CD4-positive, alpha-beta memory T cell (primary cell): ENCODE measurements around the gene RB1. TPM values are rescaled to one million over a fixed set of nuclear protein-coding genes. Genes with fewer than 3 reads are reported as not detected.
A peak's percentile ranks its signal among the peaks of the same experiment; 100 is the strongest.

Experiments
- CTCF ChIA-PET: fragments of 350-600 bp; sonication (Branson Sonifier 250); formaldehyde crosslinking; loops from one replicate; lab custom pipeline; 2021; ENCODE audit warnings: inconsistent platforms; ENCODE audit not compliant: partially characterized antibody; lab: Charles Lee
- POLR2A ChIA-PET: fragments of 350-600 bp; sonication (Branson Sonifier 250); formaldehyde crosslinking; loops from one replicate; lab custom pipeline; 2021; ENCODE audit not compliant: partially characterized antibody; lab: Charles Lee
- DNase-seq, 5 donors: peaks; one replicate each; pipeline versions ENCODE4 v3.0.0 to v3.0.0-alpha.2; 2020 to 2022; ENCODE audit warnings: mixed read lengths in 1 of 5
- H3K27ac ChIP-seq: one replicate; pipeline ENCODE4 v1.7.0; 2013; ENCODE audit warnings: low read depth, low read length
- H3K27me3 ChIP-seq: 2 replicates; pipeline ENCODE4 v1.7.0; 2013; ENCODE audit warnings: mild to moderate bottlenecking, low read length, moderate library complexity; ENCODE audit not compliant: insufficient read depth
- H3K36me3 ChIP-seq: 2 replicates; pipeline ENCODE4 v1.7.0; 2013; ENCODE audit warnings: mild to moderate bottlenecking, low read length, moderate library complexity; ENCODE audit not compliant: insufficient read depth
- H3K4me1 ChIP-seq: 2 replicates; pipeline ENCODE4 v1.7.0; 2013; ENCODE audit warnings: mild to moderate bottlenecking, low read length, moderate library complexity; ENCODE audit not compliant: insufficient read depth
- H3K4me3 ChIP-seq, 2 donors: one replicate each; pipeline ENCODE4 v1.7.0; 2013; ENCODE audit warnings: low read length in 2 of 2, mild to moderate bottlenecking in 1 of 2
- H3K9me3 ChIP-seq, 2 donors: one replicate each; pipeline ENCODE4 v1.7.0; 2013; ENCODE audit warnings: low read length in 2 of 2, control low read depth in 1 of 2; ENCODE audit not compliant: control insufficient read depth in 1 of 2
- H3K27ac Mint-ChIP-seq, 7 donors: one replicate each; pipeline ENCODE4 v1.8.0; 2020 to 2021; ENCODE audit warnings: mixed read lengths in 7 of 7, mild to moderate bottlenecking in 6 of 7, inconsistent platforms in 3 of 7, moderate library complexity in 3 of 7
- H3K27me3 Mint-ChIP-seq, 2 donors: one replicate each; pipeline ENCODE4 v1.8.0; 2020 to 2021; ENCODE audit warnings: mixed read lengths in 2 of 2
- H3K36me3 Mint-ChIP-seq, 2 donors: one replicate each; pipeline ENCODE4 v1.8.0; 2020 to 2021; ENCODE audit warnings: mixed read lengths in 2 of 2, inconsistent platforms in 1 of 2, mild to moderate bottlenecking in 1 of 2
- H3K4me1 Mint-ChIP-seq, 4 donors: one replicate each; pipeline ENCODE4 v1.8.0; 2020 to 2021; ENCODE audit warnings: mixed read lengths in 4 of 4, mild to moderate bottlenecking in 1 of 4
- H3K4me3 Mint-ChIP-seq, 8 donors: one replicate each; pipeline ENCODE4 v1.8.0; 2020 to 2021; ENCODE audit warnings: mixed read lengths in 8 of 8, mild to moderate bottlenecking in 7 of 8, moderate library complexity in 6 of 8, inconsistent platforms in 3 of 8
- H3K9me3 Mint-ChIP-seq, 8 donors: one replicate each; pipeline ENCODE4 v1.8.0; 2020 to 2021; ENCODE audit warnings: mixed read lengths in 8 of 8, mild to moderate bottlenecking in 5 of 8, inconsistent platforms in 3 of 8, moderate library complexity in 1 of 8
- intact Hi-C: fragments of 100-400 bp; cut with micrococcal nuclease; formaldehyde crosslinking; loops from one replicate; pipeline ENCODE4 v1.15.1; 2023
- polyA plus RNA-seq, 2 donors: library from polyadenylated mRNA; unstranded; fragments of 300-500 nt; fragmentation: Illumina TruSeq; gene quantifications; one replicate each; pipeline ENCODE4 v1.2.3, GENCODE V29; 2021
- total RNA-seq, 2 experiments: library from RNA; stranded (reverse); gene quantifications; one replicate each; pipeline ENCODE4 v1.2.3, GENCODE V29; 2021

The RB1 gene
- total and polyA plus RNA-seq, 4 experiments from 2014 or later, result 14.9 to 26.0 (median 20.1) TPM

- Mint-ChIP-seq H3K36me3 (peaks cover 32 to 44% of the 10 kb centered on the region in 2 donors), H3K27ac (no peak overlapping the region), H3K27me3 (no peaks in the 10 kb centered on the region), H3K9me3 (peaks cover 0 to 7% (median under 1%) of the 10 kb centered on the region in 8 donors), H3K4me1 (peaks cover 23 to 48% (median 34%) of the 10 kb centered on the region in 4 donors), H3K4me3 (no peak overlapping the region)
- peaks cover 26% of the 10 kb centered on the region for H3K4me1 ChIP-seq
- no peaks in the 10 kb centered on the region for H3K36me3 ChIP-seq
- no peaks in the 10 kb centered on the region for H3K9me3 ChIP-seq
- no peaks in the 10 kb centered on the region for H3K27me3 ChIP-seq
- intact Hi-C loops, result no loop called here
- ChIA-PET CTCF (interaction anchor here (0.7 to 2.0 kb wide), 2 partner anchors 71 to 96 kb away, joined by 3 to 6 read pairs; no protein-coding TSS in a partner anchor), POLR2A (interaction anchor here (0.6 to 2.9 kb wide), 4 partner anchors 9 to 97 kb away, joined by 3 to 11 read pairs (median 3); no protein-coding TSS in a partner anchor)
- no peak overlapping the region for H3K27ac ChIP-seq
- DNase-seq, result no peak
- H3K4me3 ChIP-seq, result no peak overlapping the region
Measured at GRCh38 chr13:48483575-48483974, 180.0 kb downstream of the RB1 start.

- Histone ChIP-seq H3K27me3 (no peaks in the 10 kb centered on the region), H3K9me3 (no peaks in the 10 kb centered on the region), H3K4me1 (peaks cover 44% of the 10 kb centered on the region), H3K27ac (no peak overlapping the region), H3K36me3 (no peaks in the 10 kb centered on the region), H3K4me3 (no peak overlapping the region)
- Mint-ChIP-seq H3K27ac (peak overlapping the region in 6 of 7 donors; percentile 2 to 85 (median 25)), H3K36me3 (peaks cover 26 to 42% of the 10 kb centered on the region in 2 donors), H3K4me3 (peak overlapping the region in 5 of 8 donors; percentile 6 to 41 (median 29)), H3K27me3 (no peaks in the 10 kb centered on the region), H3K4me1 (peaks cover 36 to 65% (median 42%) of the 10 kb centered on the region in 4 donors), H3K9me3 (peaks cover 0 to 7% (median under 1%) of the 10 kb centered on the region in 8 donors)
- DNase-seq, result no peak
- ChIA-PET POLR2A (interaction anchor here (1.5 to 2.0 kb wide), 2 partner anchors 20 to 47 kb away, joined by 5 to 10 read pairs; partner anchors contain the start of gene RCBTB2), CTCF (interaction anchor here (1.0 kb wide), 1 partner anchor 10 kb away, joined by 3 read pairs; no protein-coding TSS in a partner anchor)
- intact Hi-C loops, result no loop called here
Measured at GRCh38 chr13:48485432-48485831, 181.9 kb downstream of the RB1 start.

GRCh38 chr13:48486362-48486761 is 182.8 kb downstream of the RB1 start:
- no peak overlapping the region for H3K27ac ChIP-seq
- no peak for DNase-seq
- peak overlapping the region in 6 of 8 donors; percentile 1 to 71 (median 58) for H3K4me3 Mint-ChIP-seq
- no peak overlapping the region for H3K4me3 ChIP-seq
- CTCF ChIA-PET, result interaction anchor here (1.0 kb wide), 1 partner anchor 11 kb away, joined by 3 read pairs; no protein-coding TSS in a partner anchor
- H3K27me3 Mint-ChIP-seq, result no peaks in the 10 kb centered on the region
- intact Hi-C loops, result no loop called here
- H3K36me3 Mint-ChIP-seq, result peaks cover 27 to 42% of the 10 kb centered on the region in 2 donors
- H3K9me3 ChIP-seq, result no peaks in the 10 kb centered on the region
- POLR2A ChIA-PET, result interaction anchor here (1.3 to 2.0 kb wide), 3 partner anchors 19 to 87 kb away, joined by 3 to 10 read pairs (median 5); partner anchors contain the start of gene RCBTB2
- peaks cover 53% of the 10 kb centered on the region for H3K4me1 ChIP-seq
- no peaks in the 10 kb centered on the region for H3K27me3 ChIP-seq
- H3K4me1 Mint-ChIP-seq, result peaks cover 37 to 69% (median 47%) of the 10 kb centered on the region in 4 donors
- no peaks in the 10 kb centered on the region for H3K36me3 ChIP-seq
- H3K9me3 Mint-ChIP-seq, result peaks cover 0 to 7% (median under 1%) of the 10 kb centered on the region in 8 donors
- peak overlapping the region; percentile 26 to 90 (median 60) for H3K27ac Mint-ChIP-seq

- peaks cover 29 to 42% of the 10 kb centered on the region in 2 donors for H3K36me3 Mint-ChIP-seq
- H3K27me3 ChIP-seq, result no peaks in the 10 kb centered on the region
- H3K9me3 Mint-ChIP-seq, result peaks cover 0 to 7% (median under 1%) of the 10 kb centered on the region in 8 donors
- peak overlapping the region; percentile 58 to 85 (median 60) for H3K27ac Mint-ChIP-seq
- DNase-seq, result no peak
- no peaks in the 10 kb centered on the region for H3K36me3 ChIP-seq
- H3K4me1 ChIP-seq, result peaks cover 58% of the 10 kb centered on the region
- no peak overlapping the region for H3K27ac ChIP-seq
- H3K4me3 Mint-ChIP-seq, result peak overlapping the region in 7 of 8 donors; percentile 5 to 71 (median 33)
- ChIA-PET CTCF (no interaction called here), POLR2A (interaction anchor here (1.3 to 2.0 kb wide), 3 partner anchors 19 to 87 kb away, joined by 3 to 10 read pairs (median 5); partner anchors contain the start of gene RCBTB2)
- no peaks in the 10 kb centered on the region for H3K9me3 ChIP-seq
- H3K4me3 ChIP-seq, result no peak overlapping the region
- H3K27me3 Mint-ChIP-seq, result no peaks in the 10 kb centered on the region
- intact Hi-C loops, result no loop called here
- H3K4me1 Mint-ChIP-seq, result peaks cover 37 to 69% (median 49%) of the 10 kb centered on the region in 4 donors
Measured at GRCh38 chr13:48486836-48487235, 183.3 kb downstream of the RB1 start.

GRCh38 chr13:48487968-48488367 is 184.4 kb downstream of the RB1 start:
- peak overlapping the region; percentile 74 for H3K27ac ChIP-seq
- H3K27ac Mint-ChIP-seq, result peak overlapping the region in 6 of 7 donors; percentile 35 to 83 (median 62)
- no peaks in the 10 kb centered on the region for H3K27me3 ChIP-seq
- POLR2A ChIA-PET, result interaction anchor here (1.6 to 2.6 kb wide), 2 partner anchors 44 to 74 kb away, joined by 6 to 10 read pairs; partner anchors contain the start of gene RCBTB2
- H3K4me3 Mint-ChIP-seq, result peak overlapping the region in 2 of 8 donors; percentile 13 to 45
- no peak for DNase-seq
- no peaks in the 10 kb centered on the region for H3K27me3 Mint-ChIP-seq
- peaks cover 22 to 35% of the 10 kb centered on the region in 2 donors for H3K36me3 Mint-ChIP-seq
- no peaks in the 10 kb centered on the region for H3K9me3 ChIP-seq
- no peaks in the 10 kb centered on the region for H3K36me3 ChIP-seq
- H3K4me1 Mint-ChIP-seq, result peaks cover 29 to 60% (median 44%) of the 10 kb centered on the region in 4 donors
- H3K9me3 Mint-ChIP-seq, result peaks cover 0 to 7% (median under 1%) of the 10 kb centered on the region in 8 donors
- peaks cover 69% of the 10 kb centered on the region for H3K4me1 ChIP-seq
- peak overlapping the region in 1 of 2 donors; percentile 63 for H3K4me3 ChIP-seq
- intact Hi-C loops, result no loop called here
- CTCF ChIA-PET, result no interaction called here

GRCh38 chr13:48488995-48489394 is 185.4 kb downstream of the RB1 start:
- Histone ChIP-seq H3K4me3 (peak overlapping the region in 1 of 2 donors; percentile 63), H3K36me3 (no peaks in the 10 kb centered on the region), H3K9me3 (no peaks in the 10 kb centered on the region), H3K27ac (peak overlapping the region; percentile 74), H3K27me3 (no peaks in the 10 kb centered on the region), H3K4me1 (peaks cover 80% of the 10 kb centered on the region)
- CTCF ChIA-PET, result no interaction called here
- no peaks in the 10 kb centered on the region for H3K27me3 Mint-ChIP-seq
- H3K27ac Mint-ChIP-seq, result peak overlapping the region in 4 of 7 donors; percentile 27 to 89 (median 70)
- POLR2A ChIA-PET, result interaction anchor here (1.0 to 2.6 kb wide), 7 partner anchors 16 to 81 kb away, joined by 3 to 10 read pairs (median 6); partner anchors contain the start of gene RCBTB2
- H3K4me3 Mint-ChIP-seq, result peak overlapping the region in 3 of 8 donors; percentile 7 to 71 (median 61)
- intact Hi-C loops, result no loop called here
- peaks cover 28 to 58% (median 43%) of the 10 kb centered on the region in 4 donors for H3K4me1 Mint-ChIP-seq
- H3K9me3 Mint-ChIP-seq, result peaks cover 0 to 7% (median under 1%) of the 10 kb centered on the region in 8 donors
- peaks cover 19 to 30% of the 10 kb centered on the region in 2 donors for H3K36me3 Mint-ChIP-seq
- DNase-seq, result no peak

- intact Hi-C loops, result loop anchor here (5.0 kb wide), 1 partner anchor 93 kb away; no protein-coding TSS in a partner anchor
- ChIA-PET CTCF (no interaction called here), POLR2A (interaction anchor here (1.0 to 2.6 kb wide), 6 partner anchors 15 to 81 kb away, joined by 3 to 10 read pairs (median 4); partner anchors contain the start of gene RCBTB2)
- peak overlapping the region in 1 of 8 donors; percentile 47 for H3K4me3 Mint-ChIP-seq
- Histone ChIP-seq H3K27ac (peak overlapping the region; percentile 74), H3K27me3 (no peaks in the 10 kb centered on the region), H3K36me3 (no peaks in the 10 kb centered on the region), H3K4me1 (peaks cover 86% of the 10 kb centered on the region), H3K9me3 (no peaks in the 10 kb centered on the region), H3K4me3 (peak overlapping the region in 1 of 2 donors; percentile 63)
- H3K4me1 Mint-ChIP-seq, result peaks cover 28 to 57% (median 45%) of the 10 kb centered on the region in 4 donors
- H3K27ac Mint-ChIP-seq, result peak overlapping the region in 2 of 7 donors; percentile 38 to 89
- H3K9me3 Mint-ChIP-seq, result peaks cover 0 to 7% (median under 1%) of the 10 kb centered on the region in 8 donors
- no peaks in the 10 kb centered on the region for H3K27me3 Mint-ChIP-seq
- H3K36me3 Mint-ChIP-seq, result peaks cover 19 to 30% of the 10 kb centered on the region in 2 donors
- DNase-seq, result no peak
Measured at GRCh38 chr13:48489666-48490065, 186.1 kb downstream of the RB1 start.
